Esophagus muscularis mucosa (tissue), 2 donors: Measurements from ENCODE around the gene GSG1L.

Source experiments
- POLR2A ChIP-seq: fragments of 450-650 bp; IDR thresholded peaks from one replicate; pipeline ENCODE4 v1.6.1; 2017; ENCODE audit warnings: antibody characterized with exemption, moderate library complexity, mild to moderate bottlenecking, low read depth
- POLR2AphosphoS5 ChIP-seq, 2 donors: sonication (generic); formaldehyde crosslinking; IDR thresholded peaks; one replicate each; pipeline ENCODE4 v1.6.1; 2017; ENCODE audit warnings: antibody characterized with exemption in 2 of 2

- TF ChIP-seq POLR2A, result no peak
- no peak for TF ChIP-seq POLR2AphosphoS5 (IDR thresholded peaks at IDR 0.05)
Observed at GRCh38 chr16:28084209-28084608, 20.7 kb upstream of the GSG1L start.
